Raji (cell line): ENCODE measurements around the gene CYP2W1.

Experiments
- POLR2A ChIP-seq: IDR thresholded peaks from 2 replicates; pipeline ENCODE4 v1.6.1; 2011; ENCODE audit warnings: low read depth, low read length, control low read depth; ENCODE audit not compliant: insufficient read depth

CYP2W1 gene

GRCh38 chr7:995571-995970 lies 12.6 kb downstream of the CYP2W1 start:
- no peak for TF ChIP-seq POLR2A

GRCh38 chr7:996079-996872 lies 13.3 kb downstream of the CYP2W1 start:
- no peak for TF ChIP-seq POLR2A

GRCh38 chr7:997404-998395 lies 14.7 kb downstream of the CYP2W1 start:
- no peak for TF ChIP-seq POLR2A

GRCh38 chr7:999149-999879 lies 16.3 kb downstream of the CYP2W1 start:
- no peak for TF ChIP-seq POLR2A

- no peak for TF ChIP-seq POLR2A
These were observed 17.3 kb downstream of the CYP2W1 start for GRCh38 chr7:999941-1000935.

GRCh38 chr7:1004018-1004852 lies 21.3 kb downstream of the CYP2W1 start:
- TF ChIP-seq POLR2A = no peak

- TF ChIP-seq POLR2A = no peak
These were observed 22.3 kb downstream of the CYP2W1 start for GRCh38 chr7:1005303-1005702.

GRCh38 chr7:1007901-1008300 lies 24.9 kb downstream of the CYP2W1 start:
- TF ChIP-seq POLR2A = no peak

- no peak for TF ChIP-seq POLR2A
These were observed 25.9 kb downstream of the CYP2W1 start for GRCh38 chr7:1008733-1009363.

GRCh38 chr7:1009747-1010146 lies 26.8 kb downstream of the CYP2W1 start:
- no peak for TF ChIP-seq POLR2A

- no peak for TF ChIP-seq POLR2A
These were observed 27.2 kb downstream of the CYP2W1 start for GRCh38 chr7:1010226-1010625.

GRCh38 chr7:1011297-1012003 lies 28.5 kb downstream of the CYP2W1 start:
- TF ChIP-seq POLR2A = no peak
